ENCODE measurements around the gene USP6NL. TPM values are rescaled to one million over a fixed set of nuclear protein-coding genes. Genes with fewer than 3 reads are reported as not detected.

USP6NL gene
- total and polyA plus RNA-seq, 2 of the 13 experiments (the other 11 are each of a cell fraction or from before 2014, with no cell fraction given) = 10.5 to 22.9 TPM

DNA sequence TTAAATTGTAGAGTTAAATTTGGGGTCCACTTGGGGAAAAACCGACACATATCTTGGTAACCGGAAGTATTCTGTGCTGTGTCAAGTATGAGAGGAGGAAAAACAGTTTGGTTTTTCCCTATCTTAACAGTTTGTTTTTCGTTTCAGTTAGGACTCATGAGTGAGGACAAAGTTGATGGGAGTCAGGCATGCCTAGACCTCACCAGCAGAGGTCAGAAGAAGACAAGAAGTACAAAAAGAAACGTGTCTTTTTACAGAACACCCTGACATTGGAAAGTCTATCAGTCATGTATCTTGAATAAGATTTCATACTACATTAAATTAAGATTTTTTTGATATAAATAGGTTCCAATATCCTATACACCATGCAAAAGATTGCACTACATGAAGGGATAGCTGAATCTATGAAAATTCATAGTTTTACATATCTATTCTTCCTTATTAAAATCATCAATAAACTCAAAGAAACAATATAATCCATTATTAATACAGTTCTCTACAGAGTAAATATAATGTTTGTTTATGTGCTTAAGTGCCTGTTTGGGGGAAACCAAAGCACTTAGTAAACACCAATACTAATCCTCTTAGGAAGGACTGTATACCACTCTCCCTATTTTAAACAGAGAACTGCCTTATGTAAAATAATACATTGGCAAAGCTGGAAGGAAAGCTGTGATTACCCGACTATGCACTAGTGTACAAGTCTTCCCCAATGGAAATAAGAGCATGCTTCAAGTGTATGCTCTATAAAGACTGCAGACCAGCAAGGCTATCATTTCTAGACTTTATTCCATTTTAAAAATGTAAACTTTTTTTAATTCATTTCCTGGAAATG, 95.6 kb downstream of the USP6NL start (continued):
- no peak for TF ChIP-seq ZNF382 (CRISPR knock-in tag; IDR thresholded peaks at IDR 0.05; ENCODE audit: borderline replicate concordance)
- no peak for TF ChIP-seq ZNF619 (CRISPR knock-in tag; IDR thresholded peaks at IDR 0.05)
- TF ChIP-seq HES4 (CRISPR knock-in tag; IDR thresholded peaks at IDR 0.05; ENCODE audit: borderline replicate concordance) = no peak
- no peak for TF ChIP-seq ZNF615 (CRISPR knock-in tag; IDR thresholded peaks at IDR 0.05; ENCODE audit: borderline replicate concordance)
- no peak for TF ChIP-seq FOXK2 (IDR thresholded peaks at IDR 0.05)
- TF ChIP-seq KLF11 (CRISPR knock-in tag; IDR thresholded peaks at IDR 0.05) = 0 out of 2 replicates have a peak, but pooled peaks have one; percentile 43
- TF ChIP-seq ELF1 (CRISPR knock-in tag; IDR thresholded peaks at IDR 0.05) = no peak
- TF ChIP-seq ZNF468 (CRISPR knock-in tag; IDR thresholded peaks at IDR 0.05) = no peak
- 0 out of 2 replicates have a peak, but pooled peaks have one; percentile 12 for TF ChIP-seq ZNF652 (CRISPR knock-in tag; IDR thresholded peaks at IDR 0.05; ENCODE audit: borderline replicate concordance, low read depth)
- TF ChIP-seq ZNF556 (CRISPR knock-in tag; IDR thresholded peaks at IDR 0.05; ENCODE audit: borderline replicate concordance) = no peak
- TF ChIP-seq, protein P1, sequence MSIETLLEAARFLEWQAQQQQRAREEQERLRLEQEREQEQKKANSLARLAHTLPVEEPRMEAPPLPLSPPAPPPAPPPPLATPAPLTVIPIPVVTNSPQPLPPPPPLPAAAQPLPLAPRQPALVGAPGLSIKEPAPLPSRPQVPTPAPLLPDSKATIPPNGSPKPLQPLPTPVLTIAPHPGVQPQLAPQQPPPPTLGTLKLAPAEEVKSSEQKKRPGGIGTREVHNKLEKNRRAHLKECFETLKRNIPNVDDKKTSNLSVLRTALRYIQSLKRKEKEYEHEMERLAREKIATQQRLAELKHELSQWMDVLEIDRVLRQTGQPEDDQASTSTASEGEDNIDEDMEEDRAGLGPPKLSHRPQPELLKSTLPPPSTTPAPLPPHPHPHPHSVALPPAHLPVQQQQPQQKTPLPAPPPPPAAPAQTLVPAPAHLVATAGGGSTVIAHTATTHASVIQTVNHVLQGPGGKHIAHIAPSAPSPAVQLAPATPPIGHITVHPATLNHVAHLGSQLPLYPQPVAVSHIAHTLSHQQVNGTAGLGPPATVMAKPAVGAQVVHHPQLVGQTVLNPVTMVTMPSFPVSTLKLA (IDR thresholded peaks at IDR 0.05) = no peak

DNA sequence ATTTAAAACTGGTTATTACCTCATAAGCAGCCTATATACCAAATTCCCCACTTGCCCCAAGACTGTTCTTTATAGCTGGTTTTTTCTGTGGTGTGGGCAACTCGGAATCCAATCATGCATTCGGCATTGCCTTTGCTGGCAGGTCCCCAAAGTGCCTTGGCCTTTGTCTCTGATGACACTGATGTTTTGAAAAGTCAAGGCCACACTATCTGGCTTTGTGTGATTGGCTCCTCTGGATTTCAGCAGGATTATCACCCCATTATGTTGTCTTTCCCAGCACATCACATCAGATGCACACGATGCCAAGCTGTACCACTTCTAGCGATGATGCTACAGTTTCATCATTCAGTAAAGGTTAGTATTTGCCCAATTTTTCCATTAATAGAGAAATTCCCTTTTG, 97.7 kb downstream of the USP6NL start:
- H3K9me3 ChIP-seq (ENCODE audit: low read length) = no peaks in the 10 kb centered on the region
- peaks cover 0 to 21% of the 10 kb centered on the region in 2 experiments; a peak in 2 of 5 replicates for H3K36me3 ChIP-seq (replicated peaks in 1 of 2; ENCODE audit: control insufficient read depth in 1 of 2, insufficient read depth in 2 of 2, low read length in 2 of 2)
- no peak overlapping the region for H3K9ac ChIP-seq (ENCODE audit: insufficient read depth, low read depth, low read length)
- H4K20me1 ChIP-seq (ENCODE audit: insufficient read depth, low read length) = no peaks in the 10 kb centered on the region; the same call in 1 of the 2 replicates
- POLR2A ChIA-PET = no interaction called here
- no peak overlapping the region for H3K4me2 ChIP-seq (ENCODE audit: low read depth, low read length)
- DNase-seq (ENCODE audit: low spot score) = no peak
- BruUV-seq (replicated peaks) = no TSS peak
- no peaks in the 10 kb centered on the region for H3K27me3 ChIP-seq (ENCODE audit: control insufficient read depth in 1 of 2, insufficient read depth in 2 of 2, low read length in 2 of 2)
- H3K27ac ChIP-seq (ENCODE audit: extremely low read length, insufficient read depth, low read length) = no peak overlapping the region
- H3K4me3 ChIP-seq (replicated peaks in 1 of 3; ENCODE audit: insufficient read depth in 1 of 3, low read depth in 2 of 3, low read length in 3 of 3) = no peak overlapping the region
- intact Hi-C loops (cut with micrococcal nuclease; ENCODE audit: unreplicated experiment) (loop anchor here (2.0 kb wide), 2 partner anchors 97 to 203 kb away; partner anchors contain the start of gene USP6NL), in situ Hi-C loops (cut with HindIII; ENCODE audit: extremely low pct_ligation_motif_present, low pct_unique_long_range_greater_than_20kb) (loop anchor here (10.0 to 25.0 kb wide), 2 partner anchors 211 to 474 kb away; no protein-coding TSS in a partner anchor)
- no peak for FAIRE-seq
- H2AFZ ChIP-seq (ENCODE audit: low read length) = no peak overlapping the region
- CTCF ChIA-PET (ENCODE audit: low intra/inter-chr PET ratio, low total read pairs) = no interaction called here
- H3K4me1 ChIP-seq (ENCODE audit: insufficient read depth, low read length) = peaks cover 6% of the 10 kb centered on the region; the same call in 1 of the 2 replicates
- no peaks in the 10 kb centered on the region for H3K79me2 ChIP-seq (ENCODE audit: insufficient read depth, low read length)
- ATAC-seq = no peak
- 98% methylated on average over 4 of the region's 4 CpGs for WGBS (ENCODE audit: low lambda C conversion rate)
- TF ChIP-seq, protein P2, sequence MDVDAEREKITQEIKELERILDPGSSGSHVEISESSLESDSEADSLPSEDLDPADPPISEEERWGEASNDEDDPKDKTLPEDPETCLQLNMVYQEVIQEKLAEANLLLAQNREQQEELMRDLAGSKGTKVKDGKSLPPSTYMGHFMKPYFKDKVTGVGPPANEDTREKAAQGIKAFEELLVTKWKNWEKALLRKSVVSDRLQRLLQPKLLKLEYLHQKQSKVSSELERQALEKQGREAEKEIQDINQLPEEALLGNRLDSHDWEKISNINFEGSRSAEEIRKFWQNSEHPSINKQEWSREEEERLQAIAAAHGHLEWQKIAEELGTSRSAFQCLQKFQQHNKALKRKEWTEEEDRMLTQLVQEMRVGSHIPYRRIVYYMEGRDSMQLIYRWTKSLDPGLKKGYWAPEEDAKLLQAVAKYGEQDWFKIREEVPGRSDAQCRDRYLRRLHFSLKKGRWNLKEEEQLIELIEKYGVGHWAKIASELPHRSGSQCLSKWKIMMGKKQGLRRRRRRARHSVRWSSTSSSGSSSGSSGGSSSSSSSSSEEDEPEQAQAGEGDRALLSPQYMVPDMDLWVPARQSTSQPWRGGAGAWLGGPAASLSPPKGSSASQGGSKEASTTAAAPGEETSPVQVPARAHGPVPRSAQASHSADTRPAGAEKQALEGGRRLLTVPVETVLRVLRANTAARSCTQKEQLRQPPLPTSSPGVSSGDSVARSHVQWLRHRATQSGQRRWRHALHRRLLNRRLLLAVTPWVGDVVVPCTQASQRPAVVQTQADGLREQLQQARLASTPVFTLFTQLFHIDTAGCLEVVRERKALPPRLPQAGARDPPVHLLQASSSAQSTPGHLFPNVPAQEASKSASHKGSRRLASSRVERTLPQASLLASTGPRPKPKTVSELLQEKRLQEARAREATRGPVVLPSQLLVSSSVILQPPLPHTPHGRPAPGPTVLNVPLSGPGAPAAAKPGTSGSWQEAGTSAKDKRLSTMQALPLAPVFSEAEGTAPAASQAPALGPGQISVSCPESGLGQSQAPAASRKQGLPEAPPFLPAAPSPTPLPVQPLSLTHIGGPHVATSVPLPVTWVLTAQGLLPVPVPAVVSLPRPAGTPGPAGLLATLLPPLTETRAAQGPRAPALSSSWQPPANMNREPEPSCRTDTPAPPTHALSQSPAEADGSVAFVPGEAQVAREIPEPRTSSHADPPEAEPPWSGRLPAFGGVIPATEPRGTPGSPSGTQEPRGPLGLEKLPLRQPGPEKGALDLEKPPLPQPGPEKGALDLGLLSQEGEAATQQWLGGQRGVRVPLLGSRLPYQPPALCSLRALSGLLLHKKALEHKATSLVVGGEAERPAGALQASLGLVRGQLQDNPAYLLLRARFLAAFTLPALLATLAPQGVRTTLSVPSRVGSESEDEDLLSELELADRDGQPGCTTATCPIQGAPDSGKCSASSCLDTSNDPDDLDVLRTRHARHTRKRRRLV (CRISPR knock-in tag; IDR thresholded peaks at IDR 0.05) = no peak
- TF ChIP-seq SP5 (CRISPR knock-in tag; IDR thresholded peaks at IDR 0.05; ENCODE audit: borderline replicate concordance, low read depth) = no peak
- TF ChIP-seq, protein P3, sequence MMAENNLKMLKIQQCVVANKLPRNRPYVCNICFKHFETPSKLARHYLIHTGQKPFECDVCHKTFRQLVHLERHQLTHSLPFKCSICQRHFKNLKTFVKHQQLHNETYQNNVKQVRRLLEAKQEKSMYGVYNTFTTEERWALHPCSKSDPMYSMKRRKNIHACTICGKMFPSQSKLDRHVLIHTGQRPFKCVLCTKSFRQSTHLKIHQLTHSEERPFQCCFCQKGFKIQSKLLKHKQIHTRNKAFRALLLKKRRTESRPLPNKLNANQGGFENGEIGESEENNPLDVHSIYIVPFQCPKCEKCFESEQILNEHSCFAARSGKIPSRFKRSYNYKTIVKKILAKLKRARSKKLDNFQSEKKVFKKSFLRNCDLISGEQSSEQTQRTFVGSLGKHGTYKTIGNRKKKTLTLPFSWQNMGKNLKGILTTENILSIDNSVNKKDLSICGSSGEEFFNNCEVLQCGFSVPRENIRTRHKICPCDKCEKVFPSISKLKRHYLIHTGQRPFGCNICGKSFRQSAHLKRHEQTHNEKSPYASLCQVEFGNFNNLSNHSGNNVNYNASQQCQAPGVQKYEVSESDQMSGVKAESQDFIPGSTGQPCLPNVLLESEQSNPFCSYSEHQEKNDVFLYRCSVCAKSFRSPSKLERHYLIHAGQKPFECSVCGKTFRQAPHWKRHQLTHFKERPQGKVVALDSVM (CRISPR knock-in tag; IDR thresholded peaks at IDR 0.05) = no peak
- TF ChIP-seq TCF7 (IDR thresholded peaks at IDR 0.05; ENCODE audit: low read depth) = no peak

All from HepG2 (cell line).